MCF 10A (cell line): Measurements from ENCODE around the gene CPA1. TPM values are rescaled to one million over a fixed set of nuclear protein-coding genes. Genes with fewer than 3 reads are reported as not detected.
A peak's percentile ranks its signal among the peaks of the same experiment; 100 is the strongest.

ENCODE experiments used
- BruUV-seq: library from RNA; stranded (reverse); fragments of 400-500 nt; replicated peaks from 2 replicates; lab custom pipeline; 2021; lab: Mats Ljungman, UMichigan
- CTCF ChIA-PET: fragments of 300-600 bp; sonication (Branson Sonifier 250); formaldehyde crosslinking; extraction: SDS; loops from one replicate; lab custom pipeline; 2021; ENCODE audit warnings: antibody characterized with exemption, inconsistent platforms; lab: Yijun Ruan, JAX
- POLR2A ChIA-PET: fragments of 300-600, 350-650 bp; sonication (Branson Sonifier 250); formaldehyde crosslinking; extraction: SDS; loops from one replicate; lab custom pipeline; 2020; ENCODE audit warnings: antibody characterized with exemption, inconsistent platforms; lab: Yijun Ruan, JAX
- DNase-seq: peaks from one replicate; pipeline ENCODE4 v3.0.0-alpha.2; 2018; ENCODE audit not compliant: unreplicated experiment
- H3K27ac Mint-ChIP-seq: one replicate; pipeline ENCODE4 v1.8.0; 2022; ENCODE audit warnings: mild to moderate bottlenecking, low read depth, mixed read lengths; ENCODE audit not compliant: unreplicated experiment
- H3K27me3 Mint-ChIP-seq: one replicate; pipeline ENCODE4 v1.8.0; 2022; ENCODE audit warnings: mixed read lengths; ENCODE audit not compliant: insufficient read depth, unreplicated experiment
- H3K36me3 Mint-ChIP-seq: one replicate; pipeline ENCODE4 v1.8.0; 2022; ENCODE audit warnings: mild to moderate bottlenecking, moderate library complexity, mixed read lengths; ENCODE audit not compliant: insufficient read depth, unreplicated experiment
- H3K4me1 Mint-ChIP-seq: one replicate; pipeline ENCODE4 v1.8.0; 2022; ENCODE audit warnings: mixed read lengths; ENCODE audit not compliant: insufficient read depth, unreplicated experiment
- H3K4me3 Mint-ChIP-seq: one replicate; pipeline ENCODE4 v1.8.0; 2022; ENCODE audit warnings: mild to moderate bottlenecking, moderate library complexity, mixed read lengths; ENCODE audit not compliant: unreplicated experiment
- H3K9me3 Mint-ChIP-seq: one replicate; pipeline ENCODE4 v1.8.0; 2022; ENCODE audit warnings: mixed read lengths; ENCODE audit not compliant: unreplicated experiment
- intact Hi-C: fragments of 100-400 bp; cut with micrococcal nuclease; formaldehyde crosslinking; loops from 2 replicates; pipeline ENCODE4 v1.14.1; 2022
- total RNA-seq: library from RNA; stranded (reverse); gene quantifications from 2 replicates; pipeline ENCODE4 v1.2.3, GENCODE V29; 2022
- TF ChIP-seq, protein P1 (sequence below): fragments of 200-600 bp; IDR thresholded peaks from one replicate; pipeline ENCODE4 v1.8.0; 2022; ENCODE audit warnings: antibody characterized with exemption, mild to moderate bottlenecking; ENCODE audit not compliant: unreplicated experiment

The CPA1 gene
- total RNA-seq, 1 experiment from 2014 or later: not detected

DNA sequence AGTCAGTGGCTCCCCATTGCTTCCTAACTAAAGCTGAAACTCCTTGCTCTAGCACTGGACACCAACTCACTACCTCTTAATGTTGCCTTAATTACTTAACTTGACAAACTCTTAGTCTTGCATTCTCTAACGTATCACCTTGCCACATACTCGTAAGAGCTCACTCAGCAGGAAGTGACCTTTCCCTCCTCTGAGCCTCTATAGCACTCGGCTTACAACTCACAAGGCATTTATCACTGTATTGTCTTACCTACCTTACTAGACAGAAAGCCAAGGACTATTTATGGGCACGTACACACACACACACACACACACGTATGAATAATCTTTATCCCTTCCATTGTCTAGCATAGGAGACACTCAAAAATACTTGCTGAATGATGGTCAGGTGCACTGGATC lies 39.4 kb downstream of the CPA1 start:
- ChIA-PET CTCF (no interaction called here), POLR2A (interaction anchor here (0.9 kb wide), 1 partner anchor 63 kb away, joined by 3 read pairs; no protein-coding TSS in a partner anchor)
- H3K4me3 Mint-ChIP-seq: no peak overlapping the region
- BruUV-seq: no TSS peak
- peak; percentile 20 for DNase-seq
- peaks cover 28% of the 10 kb centered on the region for H3K4me1 Mint-ChIP-seq
- H3K36me3 Mint-ChIP-seq: no peaks in the 10 kb centered on the region
- no peaks in the 10 kb centered on the region for H3K9me3 Mint-ChIP-seq
- intact Hi-C loops: no loop called here
- no peaks in the 10 kb centered on the region for H3K27me3 Mint-ChIP-seq
- H3K27ac Mint-ChIP-seq: no peak overlapping the region
- TF ChIP-seq, protein P1, sequence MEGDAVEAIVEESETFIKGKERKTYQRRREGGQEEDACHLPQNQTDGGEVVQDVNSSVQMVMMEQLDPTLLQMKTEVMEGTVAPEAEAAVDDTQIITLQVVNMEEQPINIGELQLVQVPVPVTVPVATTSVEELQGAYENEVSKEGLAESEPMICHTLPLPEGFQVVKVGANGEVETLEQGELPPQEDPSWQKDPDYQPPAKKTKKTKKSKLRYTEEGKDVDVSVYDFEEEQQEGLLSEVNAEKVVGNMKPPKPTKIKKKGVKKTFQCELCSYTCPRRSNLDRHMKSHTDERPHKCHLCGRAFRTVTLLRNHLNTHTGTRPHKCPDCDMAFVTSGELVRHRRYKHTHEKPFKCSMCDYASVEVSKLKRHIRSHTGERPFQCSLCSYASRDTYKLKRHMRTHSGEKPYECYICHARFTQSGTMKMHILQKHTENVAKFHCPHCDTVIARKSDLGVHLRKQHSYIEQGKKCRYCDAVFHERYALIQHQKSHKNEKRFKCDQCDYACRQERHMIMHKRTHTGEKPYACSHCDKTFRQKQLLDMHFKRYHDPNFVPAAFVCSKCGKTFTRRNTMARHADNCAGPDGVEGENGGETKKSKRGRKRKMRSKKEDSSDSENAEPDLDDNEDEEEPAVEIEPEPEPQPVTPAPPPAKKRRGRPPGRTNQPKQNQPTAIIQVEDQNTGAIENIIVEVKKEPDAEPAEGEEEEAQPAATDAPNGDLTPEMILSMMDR: no peak

DNA sequence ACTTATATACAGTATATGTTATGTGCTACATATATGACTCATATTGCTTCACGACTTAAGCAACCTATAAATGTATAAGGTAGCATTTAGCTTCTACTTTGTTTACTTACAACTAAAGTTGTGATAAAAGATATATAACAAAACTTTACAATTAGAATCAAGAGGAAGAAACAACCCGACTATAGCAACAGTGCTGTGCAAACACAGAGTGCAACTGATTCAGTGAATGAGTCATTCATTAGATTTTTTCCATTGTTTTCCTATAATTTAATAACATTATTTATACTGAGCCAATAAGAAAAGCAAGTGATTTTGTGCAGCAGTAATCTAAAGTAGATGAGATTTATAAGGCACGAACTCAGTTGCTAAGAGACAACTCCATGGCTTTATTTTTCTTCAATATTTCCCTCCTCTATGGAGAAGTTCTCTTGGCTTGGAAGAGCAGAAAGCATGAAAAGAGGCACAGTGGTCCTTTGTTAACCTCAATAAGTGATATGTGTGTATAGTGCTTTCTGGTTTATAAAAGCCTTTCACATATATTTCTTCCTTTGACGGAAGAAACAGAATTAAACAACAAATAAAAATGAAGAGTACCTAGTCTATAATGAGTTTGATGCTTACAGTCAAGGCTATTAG lies 40.8 kb downstream of the CPA1 start:
- Mint-ChIP-seq H3K27me3 (no peaks in the 10 kb centered on the region), H3K9me3 (no peaks in the 10 kb centered on the region), H3K4me3 (no peak overlapping the region), H3K36me3 (no peaks in the 10 kb centered on the region), H3K27ac (no peak overlapping the region), H3K4me1 (peaks cover 28% of the 10 kb centered on the region)
- ChIA-PET POLR2A (interaction anchor here (1.1 to 1.4 kb wide), 2 partner anchors 20 to 216 kb away, joined by 3 read pairs; partner anchors contain the start of genes CEP41 and TMEM209), CTCF (no interaction called here)
- TF ChIP-seq, protein P1: no peak
- BruUV-seq: no TSS peak
- no peak for DNase-seq
- intact Hi-C loops: no loop called here

DNA sequence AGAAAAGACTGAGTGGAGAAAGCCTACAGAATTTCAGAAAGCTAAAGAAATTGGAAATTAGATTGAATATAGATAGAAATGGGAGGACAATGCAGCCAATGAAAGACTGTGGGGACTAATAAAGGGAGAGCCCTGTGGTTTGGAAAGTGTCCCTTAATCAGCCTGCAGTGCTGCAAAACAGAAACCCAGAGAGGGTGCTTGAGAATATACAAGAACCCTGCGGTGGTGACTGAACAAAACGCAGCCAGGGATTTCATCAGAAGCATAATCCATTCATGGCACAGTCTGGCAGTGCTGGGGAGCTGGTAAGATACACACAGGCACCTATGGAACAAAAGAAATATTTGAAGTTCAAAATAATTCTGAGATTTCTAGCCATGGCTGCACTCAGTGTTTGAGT lies 41.4 kb downstream of the CPA1 start:
- Mint-ChIP-seq H3K36me3 (no peaks in the 10 kb centered on the region), H3K27ac (no peak overlapping the region), H3K4me3 (no peak overlapping the region), H3K9me3 (no peaks in the 10 kb centered on the region), H3K4me1 (peaks cover 28% of the 10 kb centered on the region), H3K27me3 (no peaks in the 10 kb centered on the region)
- no TSS peak for BruUV-seq
- ChIA-PET POLR2A (interaction anchor here (1.1 to 1.4 kb wide), 2 partner anchors 19 to 217 kb away, joined by 3 read pairs; partner anchors contain the start of genes CEP41 and TMEM209), CTCF (no interaction called here)
- peak; percentile 8 for DNase-seq
- intact Hi-C loops: no loop called here
- TF ChIP-seq, protein P1: no peak

- POLR2A ChIA-PET: no interaction called here
- intact Hi-C loops: no loop called here
- Mint-ChIP-seq H3K4me3 (no peak overlapping the region), H3K27ac (no peak overlapping the region), H3K4me1 (peaks cover 19% of the 10 kb centered on the region), H3K27me3 (no peaks in the 10 kb centered on the region), H3K36me3 (peaks cover 3% of the 10 kb centered on the region), H3K9me3 (no peaks in the 10 kb centered on the region)
- DNase-seq: no peak
- CTCF ChIA-PET: interaction anchor here (0.9 kb wide), 1 partner anchor 11 kb away, joined by 3 read pairs; no protein-coding TSS in a partner anchor
- no TSS peak for BruUV-seq
- TF ChIP-seq, protein P1: no peak
These were observed 43.3 kb downstream of the CPA1 start for GRCh38 chr7:130423501-130424037.
